SIG-M5 (cell line): ENCODE measurements around the gene PLAU.
"Not testable (repeated sequence)": the region's sequence is repeated elsewhere in the genome, so short reads cannot be mapped to it uniquely, and the experiment has no call there.

Source experiments
- DNase-seq: peaks from one replicate; lab custom pipeline; 2025; lab: John Stamatoyannopoulos, UW

PLAU gene

GRCh38 chr10:73922007-73922863 is 11.3 kb downstream of the PLAU start:
- no peak for DNase-seq

DNA sequence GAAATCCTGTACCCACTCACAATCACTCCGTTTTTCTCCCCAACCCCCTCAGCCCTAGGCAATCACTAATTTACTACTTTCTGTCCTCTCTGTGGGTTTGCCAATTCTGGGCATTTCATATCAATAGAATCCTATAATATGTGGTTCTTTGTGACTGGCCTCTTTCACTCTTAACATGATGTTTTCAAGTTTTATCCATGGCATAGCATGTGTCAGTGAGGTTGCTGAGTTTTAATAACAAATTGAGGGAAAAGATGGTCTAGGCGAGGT is 11.9 kb downstream of the PLAU start:
- DNase-seq = no peak

GRCh38 chr10:73923935-73924598 is 13.1 kb downstream of the PLAU start:
- DNase-seq = no peak

- no peak for DNase-seq
Measured at GRCh38 chr10:73924935-73925334, 14.0 kb downstream of the PLAU start.

DNA sequence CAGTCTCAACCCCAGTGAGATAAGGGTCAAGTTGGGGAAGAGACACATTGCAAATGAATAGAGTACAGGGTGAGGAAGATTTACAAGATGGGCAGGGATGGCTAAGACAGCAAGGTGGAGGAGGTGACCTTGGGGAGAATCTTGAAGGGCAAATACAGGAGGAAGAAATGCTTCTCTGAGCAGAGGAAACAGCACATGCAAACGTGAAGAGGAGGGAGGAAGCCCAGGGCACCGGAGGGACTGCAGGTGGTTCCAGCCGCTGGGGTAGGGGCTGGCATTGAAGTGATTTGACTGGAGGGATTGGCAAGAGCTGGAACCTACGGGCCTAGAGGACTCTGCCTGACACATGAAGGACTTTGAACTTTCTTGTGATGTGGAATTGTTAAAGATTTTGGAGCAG is 14.6 kb downstream of the PLAU start:
- no peak for DNase-seq

DNA sequence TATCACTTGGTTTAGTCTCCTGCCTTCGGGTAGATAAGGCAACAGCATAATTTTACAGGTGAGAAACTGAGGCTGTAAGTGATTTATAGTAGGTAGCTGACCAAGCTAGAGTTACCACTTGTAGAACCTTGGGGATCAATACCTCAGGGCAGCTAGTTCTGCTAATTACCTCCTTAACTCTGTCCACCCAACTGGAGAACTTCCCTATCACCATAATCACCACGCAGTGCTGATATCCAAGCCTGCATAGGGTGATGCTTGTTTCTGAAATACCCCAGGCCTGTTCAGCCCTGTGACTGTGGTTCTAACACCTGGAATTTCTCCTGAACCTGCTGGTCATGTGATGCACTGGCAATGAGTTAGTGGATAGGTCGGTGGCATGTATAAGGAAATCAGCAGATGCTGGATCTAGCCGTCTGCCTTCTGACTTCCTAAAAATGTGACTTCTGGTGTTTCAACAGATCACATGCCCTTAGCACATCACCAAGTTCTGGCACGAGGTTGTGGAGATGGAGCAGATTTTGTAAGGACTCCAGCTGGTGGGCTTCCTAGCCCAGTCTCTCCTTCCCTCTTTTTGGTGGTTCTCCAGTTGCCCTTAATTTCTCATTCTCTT is 15.3 kb downstream of the PLAU start:
- no peak for DNase-seq

GRCh38 chr10:73930630-73931327 is 19.8 kb downstream of the PLAU start:
- DNase-seq = not testable (repeated sequence)

- DNase-seq = no peak
Measured at GRCh38 chr10:73931767-73932619, 21.1 kb downstream of the PLAU start.

- DNase-seq = no peak
Measured at GRCh38 chr10:73932620-73933112, 21.7 kb downstream of the PLAU start.

GRCh38 chr10:73934074-73934473 is 23.1 kb downstream of the PLAU start:
- no peak for DNase-seq

- DNase-seq = no peak
Measured at GRCh38 chr10:73935895-73936294, 25.0 kb downstream of the PLAU start.

GRCh38 chr10:73937333-73938043 is 26.6 kb downstream of the PLAU start:
- DNase-seq = no peak

DNA sequence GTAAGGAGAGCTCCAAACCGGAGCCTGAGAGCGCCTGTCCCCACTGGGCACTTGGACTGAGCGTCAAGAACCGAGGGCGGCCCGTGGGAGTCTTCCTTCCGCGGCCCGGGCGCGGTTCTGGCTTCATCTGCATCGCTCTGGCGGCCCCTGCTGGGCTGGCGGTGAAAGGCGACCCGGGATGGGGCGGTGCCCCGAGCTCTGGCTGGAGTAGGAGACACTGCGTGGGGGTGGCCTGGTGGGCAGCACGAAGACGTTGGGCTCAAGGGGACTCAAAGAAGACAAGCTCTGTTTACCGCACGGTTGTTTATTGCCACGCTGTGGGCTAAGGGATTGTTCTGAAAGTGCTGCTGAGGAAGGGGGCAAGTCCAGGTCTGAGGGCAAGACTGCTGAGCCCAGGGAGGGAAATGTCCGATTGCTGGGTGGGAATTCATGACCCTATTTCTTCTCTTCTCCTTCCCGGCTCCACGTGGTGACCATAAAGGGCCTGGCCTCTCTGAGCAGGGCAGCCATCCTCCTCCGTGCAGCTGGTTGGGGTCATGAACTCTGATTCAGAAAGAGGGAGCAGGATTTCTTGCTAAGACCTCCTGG is 29.8 kb downstream of the PLAU start:
- DNase-seq = no peak

DNA sequence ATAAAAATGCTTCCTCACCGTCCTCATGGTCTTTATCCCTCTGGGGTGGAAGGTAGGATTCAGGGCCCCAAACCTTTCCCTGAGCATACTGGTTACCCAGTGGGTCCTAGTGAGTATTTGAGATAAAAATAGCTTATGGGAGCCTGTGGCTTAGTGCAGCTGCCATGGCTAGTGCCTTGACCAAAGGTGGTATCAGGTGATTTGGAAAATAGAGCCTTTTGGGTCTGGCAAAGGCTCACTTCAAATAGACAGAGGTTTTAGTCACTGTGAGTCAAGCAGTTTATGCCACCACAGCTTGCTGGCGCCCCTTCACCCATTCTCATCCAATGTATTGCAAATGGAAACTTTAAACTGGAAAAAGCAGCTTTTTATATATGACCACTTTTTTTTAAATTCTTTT is 30.4 kb downstream of the PLAU start:
- DNase-seq = no peak

DNA sequence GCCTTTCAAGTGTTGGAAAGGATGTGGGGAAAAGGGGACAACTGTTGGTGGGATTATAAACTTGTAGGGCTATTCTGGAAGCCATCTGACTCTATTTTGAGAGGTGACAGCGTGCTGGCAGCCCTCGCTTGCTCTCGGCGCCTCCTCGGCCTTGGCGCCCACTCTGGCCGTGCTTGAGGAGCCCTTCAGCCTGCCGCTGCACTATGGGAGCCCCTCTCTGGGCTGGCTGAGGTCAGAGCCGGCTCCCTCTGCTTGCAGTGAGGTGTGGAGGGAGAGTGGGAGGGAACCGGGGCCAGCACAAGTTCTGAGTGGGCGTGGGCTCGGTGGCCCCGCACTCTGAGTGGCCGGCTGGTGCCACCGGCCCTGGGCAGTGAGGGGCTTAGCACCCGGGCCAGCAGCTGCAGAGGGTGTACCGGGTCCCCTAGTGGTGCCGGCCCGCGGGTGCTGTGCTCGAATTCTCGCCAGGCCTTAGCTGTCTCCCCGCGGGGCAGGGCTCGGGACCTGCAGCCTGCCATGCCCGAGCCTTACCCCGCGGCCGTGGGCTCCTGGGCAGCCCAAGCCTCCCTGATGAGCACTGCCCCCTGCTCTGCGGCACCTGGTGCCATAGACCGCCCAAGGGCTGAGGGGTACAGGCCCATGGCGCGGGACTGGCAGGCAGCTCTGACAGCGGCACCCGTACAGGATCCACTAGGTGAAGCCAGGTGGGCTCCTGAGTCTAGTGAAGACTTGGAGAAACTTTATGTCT is 33.6 kb downstream of the PLAU start:
- DNase-seq = no peak

- DNase-seq = no peak
Measured at GRCh38 chr10:73946253-73947145, 35.6 kb downstream of the PLAU start.

GRCh38 chr10:73948947-73949633 is 38.2 kb downstream of the PLAU start:
- DNase-seq = no peak
